OCI-LY1 (cell line): ENCODE data around the gene MIF4GD.

ENCODE experiments used
- EZH2 ChIP-seq: fragments of 200-600 bp; sonication (generic), shearing (Covaris generic); IDR thresholded peaks from 2 replicates; pipeline ENCODE4 v1.8.0; 2017; ENCODE audit warnings: borderline replicate concordance, mixed run types, mild to moderate bottlenecking, antibody characterized with exemption, low read length, moderate library complexity, mixed read lengths
- TF ChIP-seq, protein P1 (sequence below): fragments of 200-600 bp; sonication (generic), shearing (Covaris generic); IDR thresholded peaks from 2 replicates; pipeline ENCODE4 v1.5.1; 2017; ENCODE audit warnings: mild to moderate bottlenecking, antibody characterized with exemption, low read length, moderate library complexity, mixed read lengths

DNA sequence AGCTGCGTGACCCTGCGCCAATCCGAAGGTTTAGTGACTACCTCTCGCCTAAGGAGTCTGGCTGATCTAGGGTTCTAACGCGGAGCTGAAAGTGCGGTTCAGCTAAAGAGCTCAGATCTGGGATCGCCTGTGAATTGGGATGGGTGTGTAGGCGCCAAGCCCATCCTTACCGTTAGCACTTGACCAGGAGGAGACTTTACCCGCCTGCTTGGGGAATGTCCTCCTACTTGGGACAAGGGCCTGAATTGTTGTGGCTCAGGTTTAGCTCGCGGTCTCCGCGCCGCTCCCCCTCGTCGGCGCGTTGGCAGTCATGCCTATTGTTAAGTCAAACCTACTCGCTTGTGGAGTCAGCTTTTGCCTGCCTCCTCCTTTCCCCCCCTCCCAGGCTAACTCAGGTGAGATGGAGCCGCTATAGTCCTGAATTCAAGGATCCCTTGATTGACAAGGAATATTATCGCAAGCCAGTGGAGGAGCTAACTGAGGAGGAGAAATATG lies 8.9 kb downstream of the MIF4GD start:
- TF ChIP-seq, protein P1, sequence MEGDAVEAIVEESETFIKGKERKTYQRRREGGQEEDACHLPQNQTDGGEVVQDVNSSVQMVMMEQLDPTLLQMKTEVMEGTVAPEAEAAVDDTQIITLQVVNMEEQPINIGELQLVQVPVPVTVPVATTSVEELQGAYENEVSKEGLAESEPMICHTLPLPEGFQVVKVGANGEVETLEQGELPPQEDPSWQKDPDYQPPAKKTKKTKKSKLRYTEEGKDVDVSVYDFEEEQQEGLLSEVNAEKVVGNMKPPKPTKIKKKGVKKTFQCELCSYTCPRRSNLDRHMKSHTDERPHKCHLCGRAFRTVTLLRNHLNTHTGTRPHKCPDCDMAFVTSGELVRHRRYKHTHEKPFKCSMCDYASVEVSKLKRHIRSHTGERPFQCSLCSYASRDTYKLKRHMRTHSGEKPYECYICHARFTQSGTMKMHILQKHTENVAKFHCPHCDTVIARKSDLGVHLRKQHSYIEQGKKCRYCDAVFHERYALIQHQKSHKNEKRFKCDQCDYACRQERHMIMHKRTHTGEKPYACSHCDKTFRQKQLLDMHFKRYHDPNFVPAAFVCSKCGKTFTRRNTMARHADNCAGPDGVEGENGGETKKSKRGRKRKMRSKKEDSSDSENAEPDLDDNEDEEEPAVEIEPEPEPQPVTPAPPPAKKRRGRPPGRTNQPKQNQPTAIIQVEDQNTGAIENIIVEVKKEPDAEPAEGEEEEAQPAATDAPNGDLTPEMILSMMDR, result no peak
- no peak for TF ChIP-seq EZH2
